Muscle of leg (tissue), 11 donors: ENCODE results near the gene CDC42BPB. TPM values are rescaled to one million over a fixed set of nuclear protein-coding genes. Genes with fewer than 3 reads are reported as not detected.

Experiments
- DNase-seq: peaks from one replicate; pipeline ENCODE4 v3.0.0; 2013
- H3K27ac ChIP-seq: one replicate; pipeline ENCODE4 v1.5.1; 2013; ENCODE audit warnings: mild to moderate bottlenecking, low read length, control low read depth
- H3K27me3 ChIP-seq: one replicate; pipeline ENCODE4 v1.6.1; 2013; ENCODE audit warnings: low read length; ENCODE audit not compliant: control insufficient read depth, insufficient read depth
- H3K36me3 ChIP-seq: one replicate; pipeline ENCODE4 v1.6.1; 2013; ENCODE audit warnings: low read length; ENCODE audit not compliant: control insufficient read depth, insufficient read depth
- H3K4me1 ChIP-seq: one replicate; pipeline ENCODE4 v1.6.1; 2013; ENCODE audit warnings: low read length; ENCODE audit not compliant: control insufficient read depth, insufficient read depth
- H3K4me3 ChIP-seq: one replicate; pipeline ENCODE4 v1.5.1; 2013; ENCODE audit warnings: low read length, control low read depth
- H3K9me3 ChIP-seq: replicated peaks from 2 replicates; pipeline ENCODE4 v1.6.1; 2013; ENCODE audit warnings: low read depth, low read length; ENCODE audit not compliant: control insufficient read depth
- WGBS: methylation state at CpG from one replicate; pipeline ENCODE4 v1.1.5; 2013; ENCODE audit warnings: missing lambda C conversion rate; ENCODE audit not compliant: insufficient coverage; 5-methylcytosine and 5-hydroxymethylcytosine counted together
- polyA plus RNA-seq, 8 donors: library from polyadenylated mRNA; unstranded; fragments of 120-200 nt; gene quantifications; one replicate each; pipeline versions ENCODE4 v1.2.1 to v1.2.3, GENCODE V29; 2013; ENCODE audit warnings: inconsistent platforms in 1 of 8, low replicate concordance in 1 of 8; ENCODE audit not compliant: insufficient read length in 8 of 8, insufficient read depth in 1 of 8
- total RNA-seq: library from RNA; stranded (reverse); fragments of 120-200 nt; gene quantifications from one replicate; pipeline ENCODE4 v1.2.4, GENCODE V29; 2013

The CDC42BPB gene
- total and polyA plus RNA-seq, 9 donors: 34.8 to 65.7 (median 55.4) TPM

DNA sequence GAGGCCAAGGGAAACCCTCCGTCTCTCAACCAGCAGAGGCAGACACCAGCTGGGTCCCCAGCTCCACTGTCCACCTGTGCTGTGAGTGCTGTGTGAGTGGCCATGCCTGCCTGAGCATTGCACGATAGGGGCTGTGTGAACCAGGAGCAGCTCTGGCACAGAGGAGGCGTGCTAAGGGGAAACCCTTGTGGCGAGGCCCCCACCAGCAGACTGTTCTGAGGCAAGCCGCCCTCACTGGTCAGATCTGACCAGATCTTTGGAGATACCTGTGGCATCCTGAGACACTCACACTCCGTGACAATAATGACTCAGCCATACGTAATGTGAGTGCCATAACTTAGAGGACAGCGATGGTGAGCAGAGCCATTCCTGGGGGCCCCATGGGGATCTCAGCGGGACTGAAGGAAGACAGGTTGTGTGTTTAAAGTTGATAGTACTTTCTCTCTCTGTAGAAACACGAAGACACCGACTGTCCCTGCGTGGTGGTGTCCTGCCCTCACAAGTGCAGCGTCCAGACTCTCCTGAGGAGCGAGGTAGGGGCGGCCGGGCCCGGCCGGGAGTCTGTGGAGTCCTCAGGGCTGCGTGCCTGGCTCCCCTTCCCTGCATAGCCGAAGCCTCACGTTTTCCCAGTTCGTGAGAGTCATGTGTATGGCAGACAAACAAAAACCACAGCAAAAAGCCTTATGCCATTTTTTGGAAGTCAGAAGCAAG is 171.5 kb downstream of the CDC42BPB start:
- 95% methylated on average over 17 of the region's 22 CpGs for WGBS
- H3K27ac ChIP-seq: no peak overlapping the region
- H3K9me3 ChIP-seq: no peaks in the 10 kb centered on the region
- peaks cover 18% of the 10 kb centered on the region for H3K36me3 ChIP-seq
- DNase-seq: no peak
- H3K4me1 ChIP-seq: peaks cover 9% of the 10 kb centered on the region
- H3K4me3 ChIP-seq: no peak overlapping the region
- H3K27me3 ChIP-seq: no peaks in the 10 kb centered on the region

DNA sequence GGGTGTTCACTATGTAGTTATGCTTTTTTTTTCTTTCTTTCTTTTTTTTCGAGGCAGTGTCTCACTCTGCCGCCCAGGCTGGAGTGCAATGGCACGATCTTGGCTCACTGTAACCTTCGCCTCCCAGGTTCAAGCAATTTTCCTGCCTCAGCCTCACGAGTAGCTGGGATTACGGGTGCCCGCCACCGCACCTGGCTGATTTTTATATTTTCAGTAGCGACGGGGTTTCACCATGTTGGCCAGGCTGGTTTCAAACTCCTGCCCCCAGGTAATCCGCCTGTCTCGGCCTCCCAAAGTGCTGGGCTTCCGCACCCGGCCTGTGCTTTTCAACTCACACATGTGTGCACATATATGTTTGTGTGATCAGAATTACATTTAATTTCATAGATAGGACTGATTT is 173.8 kb downstream of the CDC42BPB start:
- H3K27me3 ChIP-seq: no peaks in the 10 kb centered on the region
- H3K27ac ChIP-seq: no peak overlapping the region
- no peaks in the 10 kb centered on the region for H3K9me3 ChIP-seq
- peaks cover 9% of the 10 kb centered on the region for H3K4me1 ChIP-seq
- H3K4me3 ChIP-seq: no peak overlapping the region
- DNase-seq: no peak
- peaks cover 18% of the 10 kb centered on the region for H3K36me3 ChIP-seq
- WGBS: 95% methylated on average over 9 of the region's 14 CpGs

DNA sequence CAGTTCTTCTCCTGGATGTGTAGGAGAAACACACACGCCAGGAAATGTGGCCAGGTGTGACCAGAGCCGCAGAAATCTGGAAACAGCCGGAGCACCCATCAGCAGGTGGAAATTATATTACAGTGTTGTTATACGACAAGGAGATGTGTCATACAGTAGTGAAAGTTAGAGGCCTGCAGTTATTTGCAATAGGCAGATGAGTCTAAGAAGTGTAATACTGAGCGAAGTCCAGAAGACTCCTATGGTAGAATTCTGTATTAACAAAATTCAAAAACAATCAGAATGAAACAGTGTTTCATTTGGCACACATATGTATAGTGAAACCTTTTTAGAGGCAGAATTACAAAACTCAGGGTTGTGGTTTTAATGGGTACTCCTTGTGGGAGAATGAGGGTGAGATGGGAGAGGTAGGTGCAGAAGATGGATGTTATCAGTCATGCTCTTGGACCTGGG is 174.2 kb downstream of the CDC42BPB start:
- Histone ChIP-seq H3K27ac (peak overlapping the region; percentile 54), H3K36me3 (peaks cover 18% of the 10 kb centered on the region), H3K4me3 (no peak overlapping the region), H3K27me3 (no peaks in the 10 kb centered on the region), H3K9me3 (no peaks in the 10 kb centered on the region), H3K4me1 (peaks cover 9% of the 10 kb centered on the region)
- 63% methylated on average over 2 of the region's 5 CpGs for WGBS
- no peak for DNase-seq

Other genes with a start within 250 kb of the CDC42BPB start
- gene AMN, start 134.9 kb downstream of the CDC42BPB start, total RNA-seq: 0.58 TPM
- gene AMN, start 134.9 kb downstream of the CDC42BPB start, polyA plus RNA-seq: 10 to 100 TPM in 1 of 8 donors, 1 to 10 TPM in 2, under 1 TPM in 5; 0.21 to 11.7 (median 0.50) TPM
- 0.09 TPM for gene LBHD2, start 26.7 kb upstream of the CDC42BPB start, total RNA-seq
- gene LBHD2, start 26.7 kb upstream of the CDC42BPB start, polyA plus RNA-seq: not detected
- gene EXOC3L4, start 37.2 kb upstream of the CDC42BPB start, total RNA-seq: 0.75 TPM
- gene EXOC3L4, start 37.2 kb upstream of the CDC42BPB start, polyA plus RNA-seq: 1 to 10 TPM in 2 of 8 donors, under 1 TPM in 5, not detected in 1; 0.23 to 1.6 (median 0.49) TPM
- gene TNFAIP2, start 65.9 kb upstream of the CDC42BPB start, total RNA-seq: 46.3 TPM
- 10 to 100 TPM; 40.0 to 62.9 (median 56.3) TPM for gene TNFAIP2, start 65.9 kb upstream of the CDC42BPB start, polyA plus RNA-seq